HL-60/S4 (cell line): Measurements from ENCODE around the gene TMC1.
"Not testable (repeated sequence)": the region's sequence is repeated elsewhere in the genome, so short reads cannot be mapped to it uniquely, and the experiment has no call there.

Experiments
- in situ Hi-C: fragments of 300-500 bp; cut with MboI; formaldehyde crosslinking; loops from 2 replicates; pipeline ENCODE4 v1.14.3; 2022; ENCODE audit warnings: low sequenced_read_pairs

The TMC1 gene

GRCh38 chr9:72521416-72521815 lies at the start of gene TMC1:
TMC1 (plus strand) TSS chr9:72521608; CDS start chr9:72648649, 127,041 bp downstream.
- in situ Hi-C loops, result not testable (repeated sequence)

GRCh38 chr9:72473474-72474261 lies 47.7 kb upstream of the TMC1 start:
- in situ Hi-C loops, result no loop called here

- in situ Hi-C loops, result no loop called here
These were observed 46.7 kb upstream of the TMC1 start for GRCh38 chr9:72474676-72475075.

- in situ Hi-C loops, result no loop called here
These were observed 45.3 kb upstream of the TMC1 start for GRCh38 chr9:72476100-72476499.

- in situ Hi-C loops, result no loop called here
These were observed 44.6 kb upstream of the TMC1 start for GRCh38 chr9:72476617-72477437.

GRCh38 chr9:72477930-72478518 lies 43.4 kb upstream of the TMC1 start:
- in situ Hi-C loops, result no loop called here

- in situ Hi-C loops, result no loop called here
These were observed 42.4 kb upstream of the TMC1 start for GRCh38 chr9:72478966-72479365.

- in situ Hi-C loops, result not testable (repeated sequence)
These were observed 41.1 kb upstream of the TMC1 start for GRCh38 chr9:72480261-72480660.

- in situ Hi-C loops, result no loop called here
These were observed 40.5 kb upstream of the TMC1 start for GRCh38 chr9:72480921-72481320.

GRCh38 chr9:72485821-72486593 lies 35.4 kb upstream of the TMC1 start:
- in situ Hi-C loops, result no loop called here

- in situ Hi-C loops, result no loop called here
These were observed 34.8 kb upstream of the TMC1 start for GRCh38 chr9:72486594-72486955.

GRCh38 chr9:72487665-72488064 lies 33.7 kb upstream of the TMC1 start:
- in situ Hi-C loops, result not testable (repeated sequence)

GRCh38 chr9:72489986-72490385 lies 31.4 kb upstream of the TMC1 start:
- in situ Hi-C loops, result no loop called here

- in situ Hi-C loops, result no loop called here
These were observed 30.2 kb upstream of the TMC1 start for GRCh38 chr9:72491242-72491641.

- in situ Hi-C loops, result no loop called here
These were observed 27.4 kb upstream of the TMC1 start for GRCh38 chr9:72494051-72494450.

GRCh38 chr9:72497447-72498046 lies 23.9 kb upstream of the TMC1 start:
- in situ Hi-C loops, result no loop called here

GRCh38 chr9:72506615-72507014 lies 14.8 kb upstream of the TMC1 start:
- in situ Hi-C loops, result no loop called here

- in situ Hi-C loops, result no loop called here
These were observed 12.4 kb upstream of the TMC1 start for GRCh38 chr9:72509053-72509452.

- in situ Hi-C loops, result no loop called here
These were observed 11.8 kb upstream of the TMC1 start for GRCh38 chr9:72509635-72510034.

GRCh38 chr9:72521011-72521410 lies 397 bp upstream of the TMC1 start:
- in situ Hi-C loops, result not testable (repeated sequence)
